Kidney epithelial cell (primary cell): Measurements from ENCODE around the gene ABCF3. TPM values are rescaled to one million over a fixed set of nuclear protein-coding genes. Genes with fewer than 3 reads are reported as not detected.

Experiments used
- DNase-seq: peaks from one replicate; pipeline ENCODE4 v3.0.0-alpha.2; 2010; ENCODE audit warnings: low read depth
- H3K27me3 ChIP-seq: 2 replicates; pipeline ENCODE4 v1.6.0; 2011; ENCODE audit warnings: low read length; ENCODE audit not compliant: control insufficient read depth, insufficient read depth
- H3K36me3 ChIP-seq: 2 replicates; pipeline ENCODE4 v1.5.1; 2011; ENCODE audit warnings: low read length; ENCODE audit not compliant: control insufficient read depth, insufficient read depth
- H3K4me3 ChIP-seq: 2 replicates; pipeline ENCODE4 v1.5.1; 2011; ENCODE audit warnings: low read depth, mild to moderate bottlenecking, control low read depth, low read length
- CTCF ChIP-seq: IDR thresholded peaks from 2 replicates; pipeline ENCODE4 v1.5.1; 2011; ENCODE audit warnings: mild to moderate bottlenecking, moderate library complexity, low read length, control low read depth, inconsistent platforms; ENCODE audit not compliant: insufficient read depth, poor library complexity, severe bottlenecking
- total RNA-seq: library from RNA; depleted of rRNA; stranded (reverse); fragments of >200 nt; gene quantifications from 2 replicates; pipeline ENCODE4 v1.2.3, GENCODE V29; 2015

Gene ABCF3
- total RNA-seq, 1 donor from 2014 or later = 55.7 TPM

DNA sequence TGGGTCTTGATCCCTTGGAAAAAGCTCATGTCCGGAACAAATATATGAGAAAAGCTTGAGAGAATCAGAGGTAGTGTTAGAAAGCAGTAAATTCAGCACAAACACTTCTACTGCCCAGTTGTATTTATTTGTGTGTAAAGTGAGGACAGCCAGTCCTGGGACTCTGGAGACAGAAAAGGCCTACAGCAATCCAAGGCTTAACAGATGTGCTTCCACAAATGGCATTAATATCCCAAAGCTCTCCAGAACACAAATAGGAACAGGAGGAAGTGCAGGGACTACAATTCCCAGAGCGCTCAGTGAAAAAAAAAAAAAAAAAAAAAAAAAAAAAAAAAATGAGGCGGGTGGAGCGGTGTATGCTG lies 11.7 kb upstream of the ABCF3 start:
- no peak for TF ChIP-seq CTCF
- Histone ChIP-seq H3K4me3 (no peak overlapping the region), H3K36me3 (peaks cover 5% of the 10 kb centered on the region), H3K27me3 (no peaks in the 10 kb centered on the region)
- DNase-seq = no peak

- peak; percentile 98 for DNase-seq
- Histone ChIP-seq H3K27me3 (no peaks in the 10 kb centered on the region), H3K4me3 (peak within 1 kb of the TSS; percentile 97), H3K36me3 (peaks cover 6% of the 10 kb centered on the region)
- no peak for TF ChIP-seq CTCF
Observed at GRCh38 chr3:184174646-184175492, 11.1 kb upstream of the ABCF3 start, which contains the start of gene AP2M1. TSS of gene AP2M1 (plus strand) at chr3:184174855. CDS start at chr3:184176994, 2,139 bp downstream.

DNA sequence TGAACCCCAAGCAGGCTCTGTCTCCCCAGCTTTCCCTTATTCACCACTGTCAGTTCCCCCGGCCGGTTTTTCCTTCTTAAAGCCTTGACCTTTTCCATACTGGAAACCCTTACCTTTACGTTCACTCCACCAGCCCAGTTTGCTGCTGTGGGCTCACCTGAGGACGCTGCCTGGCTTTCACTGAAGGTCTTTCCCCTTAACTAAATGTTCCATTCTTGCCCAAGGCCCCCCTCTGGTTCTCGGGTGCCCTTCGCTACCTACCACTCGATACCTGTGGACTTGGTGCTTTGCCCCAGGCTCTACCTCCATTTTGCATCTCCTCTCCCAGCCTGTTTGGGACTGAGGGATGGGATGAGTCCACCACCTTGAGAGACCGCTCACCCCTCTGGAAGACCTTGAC lies 10.5 kb upstream of the ABCF3 start:
- no peak for TF ChIP-seq CTCF
- no peaks in the 10 kb centered on the region for H3K27me3 ChIP-seq
- H3K4me3 ChIP-seq = peak overlapping the region; percentile 97
- H3K36me3 ChIP-seq = peaks cover 8% of the 10 kb centered on the region
- no peak for DNase-seq

DNA sequence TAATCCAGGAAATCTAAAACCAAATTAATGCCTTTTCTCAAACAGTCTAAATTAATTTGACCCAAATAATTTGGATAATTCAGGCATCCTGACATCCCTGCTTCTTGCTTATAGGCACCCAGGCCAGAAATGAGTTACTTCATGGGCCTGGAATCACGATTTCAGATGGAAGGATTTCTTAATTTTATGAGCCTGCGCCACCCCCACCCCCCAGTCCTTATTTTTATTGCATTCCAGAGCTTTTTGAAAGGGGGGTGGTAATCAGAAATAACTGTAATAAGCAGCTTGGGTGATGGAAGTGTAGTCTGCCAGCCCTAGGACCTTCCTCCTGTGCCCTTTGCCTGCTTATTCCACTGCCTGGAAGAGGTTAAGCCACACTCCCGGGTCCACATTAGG lies 10.0 kb upstream of the ABCF3 start:
- Histone ChIP-seq H3K4me3 (peak overlapping the region; percentile 97), H3K27me3 (no peaks in the 10 kb centered on the region), H3K36me3 (peaks cover 9% of the 10 kb centered on the region)
- no peak for DNase-seq
- TF ChIP-seq CTCF = no peak

GRCh38 chr3:184176377-184177330 lies 9.3 kb upstream of the ABCF3 start:
- TF ChIP-seq CTCF = no peak
- no peaks in the 10 kb centered on the region for H3K27me3 ChIP-seq
- H3K36me3 ChIP-seq = peaks cover 10% of the 10 kb centered on the region
- H3K4me3 ChIP-seq = peak overlapping the region; percentile 97
- DNase-seq = peak; percentile 78
